HK-2 (cell line): Measurements from ENCODE around the gene CALHM2.
"Not testable (repeated sequence)": the region's sequence is repeated elsewhere in the genome, so short reads cannot be mapped to it uniquely, and the experiment has no call there.

Experiments
- DNase-seq: peaks from one replicate; pipeline ENCODE4 v3.0.0-alpha.2; 2018; ENCODE audit not compliant: unreplicated experiment

CALHM2 gene

DNA sequence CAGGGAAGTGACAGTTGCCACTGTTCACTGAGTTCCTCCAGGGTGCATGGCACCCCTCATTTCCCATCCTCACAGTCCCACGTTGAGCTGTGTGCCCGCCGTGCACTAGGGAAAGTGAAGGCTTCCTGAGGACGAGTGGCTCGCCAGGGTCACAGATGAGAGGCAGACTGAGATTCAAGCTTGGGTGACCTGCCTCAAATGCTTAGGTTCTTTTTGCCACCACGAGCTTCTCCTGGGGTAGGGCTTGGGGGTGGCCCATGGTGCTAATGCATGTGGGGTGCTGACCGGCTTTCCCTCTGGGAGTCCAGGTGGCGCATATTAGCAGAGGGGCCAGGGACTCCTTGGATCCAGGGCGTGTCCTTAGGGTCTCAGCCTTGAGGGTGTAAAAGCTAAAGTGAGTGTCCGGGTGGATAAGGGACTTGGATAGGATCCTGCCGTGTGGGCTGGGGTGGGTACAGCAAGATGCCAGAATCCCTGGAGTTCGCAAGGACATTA, 1.9 kb downstream of the CALHM2 start:
- no peak for DNase-seq

- no peak for DNase-seq
Measured at GRCh38 chr10:103449208-103450144, 2.7 kb downstream of the CALHM2 start.

DNA sequence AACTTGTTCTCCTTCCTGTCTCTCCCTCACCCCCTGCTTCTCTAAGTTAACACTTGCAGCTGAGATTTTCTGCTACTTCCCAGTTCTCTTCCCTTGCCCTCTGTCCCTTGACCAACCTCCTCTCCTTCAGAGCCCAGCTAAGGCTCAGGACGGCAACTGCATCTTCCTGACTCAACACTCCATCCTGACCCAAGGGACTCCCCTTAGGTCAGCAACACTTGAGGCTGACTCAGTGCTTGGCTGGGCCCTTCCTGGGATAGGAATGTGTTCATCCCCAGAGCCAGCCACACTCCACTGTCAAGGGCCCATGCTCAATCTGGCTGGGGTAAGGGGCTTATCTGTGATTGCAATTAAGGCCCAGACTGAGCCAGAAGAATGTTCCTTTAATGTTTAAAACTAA, 3.4 kb downstream of the CALHM2 start:
- DNase-seq, result peak; percentile 71

DNA sequence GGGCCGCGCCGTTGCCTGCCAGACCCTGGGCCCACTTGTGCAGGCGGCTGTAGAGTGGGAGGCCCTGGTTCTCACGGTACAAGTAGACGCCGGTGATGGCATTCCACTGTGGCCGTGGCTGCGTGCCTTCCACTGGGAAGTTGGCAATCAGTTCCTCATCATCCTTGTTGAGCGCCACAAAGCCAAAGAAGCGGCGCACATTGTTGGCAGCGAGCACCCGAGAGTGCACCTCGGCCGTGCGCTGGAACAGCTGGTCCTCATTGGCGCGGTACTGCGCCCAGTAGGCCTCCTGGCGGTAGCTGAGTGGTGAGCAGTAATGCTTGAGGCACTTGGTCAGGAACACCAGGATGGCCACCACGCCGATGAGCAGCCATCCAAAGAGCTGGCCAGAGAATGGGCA, 5.0 kb downstream of the CALHM2 start:
- DNase-seq, result no peak

DNA sequence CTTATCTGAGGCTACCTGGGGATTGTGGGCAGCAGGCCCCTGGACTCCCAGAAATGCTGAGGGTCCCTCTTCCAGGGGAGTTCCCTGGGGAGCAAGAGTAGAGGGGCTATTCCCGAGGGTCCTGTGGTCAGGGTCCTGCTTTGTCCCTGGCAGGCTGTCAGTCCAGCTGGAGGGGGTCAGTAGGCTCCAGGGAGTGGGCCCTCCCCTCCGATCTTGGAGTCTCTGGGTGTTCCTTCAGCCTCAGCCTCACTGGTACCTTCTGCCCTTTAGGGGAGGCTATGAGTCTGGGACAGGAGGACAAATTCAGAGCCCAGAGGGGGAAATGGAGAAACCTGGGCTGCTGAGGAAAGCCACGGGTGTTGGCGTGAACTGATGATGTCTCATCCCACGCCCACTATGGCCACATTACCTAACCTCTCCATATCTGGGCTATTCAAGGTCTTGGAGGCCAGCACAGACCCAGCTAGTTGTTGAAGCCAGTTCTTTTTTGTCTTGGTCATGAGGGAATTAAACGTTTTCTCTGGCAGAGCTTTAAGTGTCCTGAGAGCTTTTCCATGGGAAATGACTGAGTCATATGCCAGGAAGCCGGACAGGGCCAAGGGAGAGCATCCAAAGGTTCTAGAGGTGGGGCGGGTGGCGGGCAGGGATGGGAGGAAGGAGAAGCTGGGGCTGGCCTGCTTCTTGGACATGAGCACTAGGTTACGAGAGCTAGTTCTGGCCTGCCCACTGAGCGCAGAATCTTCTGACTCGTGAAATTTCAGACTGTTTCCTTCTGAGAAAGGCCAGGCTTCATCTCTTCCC, 6.2 kb downstream of the CALHM2 start:
- DNase-seq, result no peak

DNA sequence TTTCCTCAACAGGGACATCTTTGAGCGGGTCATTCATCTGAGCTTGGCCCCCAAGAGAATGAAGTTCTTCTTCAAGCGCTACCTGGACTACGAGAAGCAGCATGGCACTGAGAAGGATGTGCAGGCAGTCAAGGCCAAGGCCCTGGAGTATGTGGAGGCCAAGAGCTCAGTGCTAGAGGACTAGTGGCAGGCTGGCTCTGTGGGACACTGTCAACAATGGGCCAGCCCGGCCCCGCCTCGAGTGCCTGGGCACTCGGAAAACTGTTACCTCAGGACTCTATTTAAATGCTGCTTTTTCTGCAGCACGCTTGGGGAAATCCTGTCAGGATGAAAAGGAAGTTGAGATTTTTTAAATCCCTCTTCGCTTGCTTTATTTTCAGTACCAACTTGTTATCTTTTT, 6.8 kb downstream of the CALHM2 start:
- no peak for DNase-seq

GRCh38 chr10:103444478-103444877, 7.7 kb downstream of the CALHM2 start:
- no peak for DNase-seq

GRCh38 chr10:103443475-103444185, 8.5 kb downstream of the CALHM2 start:
- DNase-seq, result no peak

- peak; percentile 58 for DNase-seq
Measured at GRCh38 chr10:103442031-103442461, 10.1 kb downstream of the CALHM2 start.

GRCh38 chr10:103441611-103442010, 10.6 kb downstream of the CALHM2 start:
- no peak for DNase-seq

- no peak for DNase-seq
Measured at GRCh38 chr10:103441206-103441605, 11.0 kb downstream of the CALHM2 start.

DNA sequence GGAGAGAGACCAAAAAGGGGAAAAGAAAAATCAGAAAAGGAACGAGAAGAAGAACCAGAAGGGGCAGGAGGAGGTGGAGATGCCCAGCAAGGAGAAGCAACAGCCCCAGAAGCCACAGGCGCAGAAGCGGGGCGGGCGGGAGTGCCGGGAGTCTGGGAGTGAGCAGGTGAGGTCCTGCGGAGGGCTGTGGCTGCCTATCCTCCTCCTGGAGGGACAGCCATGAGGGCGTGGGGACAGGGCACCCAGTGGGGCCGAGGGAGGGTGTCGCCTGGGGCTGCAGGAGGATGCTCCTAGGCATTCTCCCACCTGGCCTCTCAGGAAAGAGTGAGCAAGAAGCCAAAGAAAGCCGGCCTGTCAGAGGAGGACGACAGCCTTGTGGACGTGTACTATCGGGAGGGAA, 11.8 kb downstream of the CALHM2 start:
- DNase-seq, result no peak

- DNase-seq, result no peak
Measured at GRCh38 chr10:103439776-103440175, 12.4 kb downstream of the CALHM2 start.

DNA sequence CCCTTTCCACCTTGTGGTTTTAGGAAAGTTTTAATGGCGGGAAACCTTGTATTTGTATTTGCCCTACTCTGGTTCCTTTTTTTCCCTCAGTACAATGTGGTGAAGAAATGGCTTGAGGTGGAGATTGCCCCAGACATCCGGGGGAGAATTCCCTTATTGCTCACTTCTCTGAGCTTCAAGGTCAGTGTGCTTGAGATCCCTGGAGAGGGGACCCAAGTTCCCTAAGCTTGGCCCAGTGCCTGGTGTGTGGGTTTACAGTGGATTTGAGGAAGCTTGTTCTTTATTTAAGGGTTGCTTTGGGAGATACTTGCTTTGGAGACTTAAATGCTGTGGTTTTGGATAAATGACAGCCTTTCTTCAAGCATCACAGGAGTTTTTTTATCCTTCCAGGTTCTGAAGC, 18.3 kb downstream of the CALHM2 start:
- DNase-seq, result no peak

DNA sequence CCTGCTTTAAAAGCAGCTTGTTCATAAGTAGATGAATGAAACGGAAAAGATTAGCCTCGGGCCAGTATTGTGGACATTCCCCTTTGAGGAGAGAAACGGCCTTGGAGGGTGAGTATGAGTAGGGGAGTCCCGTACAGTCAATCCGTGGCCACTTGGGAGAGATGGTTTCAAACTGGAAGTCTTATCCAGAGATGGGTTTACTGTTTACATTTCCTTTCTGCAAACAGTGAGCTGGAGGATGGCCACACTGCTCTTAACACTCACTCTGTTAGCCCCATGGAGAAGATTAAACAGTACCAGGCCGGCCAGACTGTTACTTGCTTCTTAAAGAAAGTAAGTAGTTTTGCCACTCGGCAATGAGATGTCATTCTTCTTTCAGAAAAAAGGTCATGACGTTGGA, 20.3 kb downstream of the CALHM2 start:
- DNase-seq, result no peak

GRCh38 chr10:103429647-103430046, 22.5 kb downstream of the CALHM2 start:
- DNase-seq, result no peak

- no peak for DNase-seq
Measured at GRCh38 chr10:103428989-103429643, 23.1 kb downstream of the CALHM2 start.

GRCh38 chr10:103427866-103428265, 24.3 kb downstream of the CALHM2 start:
- DNase-seq, result no peak

DNA sequence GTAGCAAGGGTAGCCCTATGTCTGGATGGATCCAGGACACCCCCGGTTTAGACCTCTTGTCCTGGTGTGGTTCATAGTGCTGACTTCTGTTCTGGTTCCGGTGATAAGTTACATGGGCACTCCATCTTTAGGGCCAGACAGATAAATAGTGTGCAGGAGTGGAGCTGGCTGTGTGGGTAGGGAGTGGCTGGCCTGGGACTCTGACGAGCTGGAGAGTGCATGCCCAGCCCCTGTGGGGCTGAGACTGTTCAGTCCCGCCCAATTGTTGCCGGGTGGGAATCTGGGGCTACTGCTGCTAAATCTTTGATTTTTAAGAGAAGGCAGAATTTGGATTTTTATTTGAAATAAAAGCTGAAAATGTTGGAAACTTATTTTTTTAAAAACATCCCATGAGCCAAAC, 28.4 kb downstream of the CALHM2 start:
- DNase-seq, result no peak

- no peak for DNase-seq
Measured at GRCh38 chr10:103419101-103419500, 33.1 kb downstream of the CALHM2 start.

DNA sequence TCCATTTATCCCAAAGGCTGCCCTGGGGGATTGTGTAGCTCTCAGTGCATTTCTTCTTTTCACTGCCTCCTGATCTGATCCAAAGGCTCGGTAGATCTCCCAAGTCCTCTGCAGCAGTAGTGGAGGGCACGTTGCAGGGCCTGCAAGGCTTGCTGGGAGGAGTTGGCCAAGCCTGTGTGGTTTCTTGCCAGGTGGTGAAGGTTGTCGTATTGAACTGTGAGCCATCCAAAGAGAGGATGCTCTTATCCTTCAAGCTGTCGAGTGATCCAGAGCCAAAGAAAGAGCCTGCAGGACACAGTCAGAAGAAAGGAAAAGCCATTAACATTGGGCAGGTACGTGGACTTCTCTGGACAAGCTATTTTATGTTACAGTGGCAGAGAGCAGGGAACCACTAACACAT, 34.6 kb downstream of the CALHM2 start:
- DNase-seq, result no peak

- not testable (repeated sequence) for DNase-seq
Measured at GRCh38 chr10:103417148-103417469, 35.1 kb downstream of the CALHM2 start.
